ENCODE results near the gene NAA16. TPM values are rescaled to one million over a fixed set of nuclear protein-coding genes. Genes with fewer than 3 reads are reported as not detected.

Gene NAA16
- total and polyA plus RNA-seq, 9 of the 15 experiments (the other 6 are each of a cell fraction or from before 2014, with no cell fraction given) = 3.7 to 18.2 (median 12.0) TPM

DNA sequence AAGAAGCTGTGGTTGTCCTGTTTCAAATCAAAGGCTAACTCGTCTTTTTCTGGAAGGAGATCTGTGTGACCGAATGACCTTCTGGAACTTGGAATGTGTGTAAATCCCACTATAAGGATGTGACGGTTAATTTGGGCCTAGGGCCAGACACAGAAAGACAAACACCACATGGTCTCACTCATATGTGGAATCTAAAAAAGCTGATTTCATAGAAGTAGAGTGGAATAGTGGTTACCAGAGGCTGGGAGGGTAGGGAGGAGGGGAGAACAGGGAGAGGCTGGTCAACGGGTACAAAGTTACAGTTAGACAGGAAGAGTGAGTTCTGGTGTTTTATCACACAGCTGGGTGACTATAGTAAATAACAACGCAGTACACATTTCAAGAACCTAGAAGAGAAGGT, 107.0 kb downstream of the NAA16 start:
- DNase-seq (ENCODE audit: extremely low read depth in 1 of 4, low spot score in 3 of 4) (no peak), FAIRE-seq (no peak), ATAC-seq (no peak)
- Histone ChIP-seq H2AFZ (ENCODE audit: low read depth, low read length) (no peak overlapping the region), H3K9me3 (replicated peaks; ENCODE audit: control insufficient read depth, insufficient read depth, low read depth, low read length) (no peaks in the 10 kb centered on the region), H3K27me3 (ENCODE audit: control insufficient read depth in 2 of 2, insufficient read depth in 2 of 2, low read length in 2 of 2) (no peaks in the 10 kb centered on the region; a peak in 1 of 5 replicates), H3K4me2 (ENCODE audit: insufficient read depth, low read length) (no peak overlapping the region), H3K27ac (ENCODE audit: extremely low read depth, low read depth, low read length) (no peak overlapping the region), H3K9me1 (ENCODE audit: control insufficient read depth, insufficient read depth, low read length) (no peaks in the 10 kb centered on the region), H3K4me3 (no peak overlapping the region), H3K36me3 (ENCODE audit: control insufficient read depth, insufficient read depth, low read length) (no peaks in the 10 kb centered on the region), H3K79me2 (ENCODE audit: control insufficient read depth, insufficient read depth, low read length) (no peaks in the 10 kb centered on the region), H4K20me1 (replicated peaks; ENCODE audit: control insufficient read depth, insufficient read depth, low read length) (no peaks in the 10 kb centered on the region), H3K4me1 (replicated peaks in 1 of 2; ENCODE audit: control insufficient read depth in 2 of 2, insufficient read depth in 2 of 2, low read length in 2 of 2) (no peaks in the 10 kb centered on the region), H3K9ac (ENCODE audit: insufficient read depth in 1 of 2, low read depth in 2 of 2, low read length in 2 of 2) (no peak overlapping the region)
- ChIA-PET CTCF (ENCODE audit: low intra/inter-chr PET ratio) (no interaction called here), POLR2A (interaction anchor here (0.6 kb wide), 1 partner anchor 134 kb away, joined by 3 read pairs; no protein-coding TSS in a partner anchor)
- TF ChIP-seq SIRT6 (IDR thresholded peaks at IDR 0.05; ENCODE audit: low read depth, low read length) (no peak), MAFK (IDR thresholded peaks at IDR 0.05; ENCODE audit: low read length) (no peak), TBL1XR1 (IDR thresholded peaks at IDR 0.05; ENCODE audit: low read length in 2 of 2) (no peak), ZNF134 (CRISPR knock-in tag; conservative IDR thresholded peaks at IDR 0.05) (no peak), ZFP36 (IDR thresholded peaks at IDR 0.05; ENCODE audit: low read depth, low read length, partially characterized antibody) (no peak), SP1 (CRISPR knock-in tag; IDR thresholded peaks at IDR 0.05) (no peak), ZNF551 (CRISPR knock-in tag; IDR thresholded peaks at IDR 0.05) (no peak), KLF13 (tag; IDR thresholded peaks at IDR 0.05; ENCODE audit: borderline replicate concordance, low read depth) (no peak), ZNF778 (CRISPR knock-in tag; IDR thresholded peaks at IDR 0.05) (no peak), FIP1L1 (IDR thresholded peaks at IDR 0.05; ENCODE audit: low read depth, low read length, poor library complexity, severe bottlenecking) (no peak)
- TF ChIP-seq, protein P1, sequence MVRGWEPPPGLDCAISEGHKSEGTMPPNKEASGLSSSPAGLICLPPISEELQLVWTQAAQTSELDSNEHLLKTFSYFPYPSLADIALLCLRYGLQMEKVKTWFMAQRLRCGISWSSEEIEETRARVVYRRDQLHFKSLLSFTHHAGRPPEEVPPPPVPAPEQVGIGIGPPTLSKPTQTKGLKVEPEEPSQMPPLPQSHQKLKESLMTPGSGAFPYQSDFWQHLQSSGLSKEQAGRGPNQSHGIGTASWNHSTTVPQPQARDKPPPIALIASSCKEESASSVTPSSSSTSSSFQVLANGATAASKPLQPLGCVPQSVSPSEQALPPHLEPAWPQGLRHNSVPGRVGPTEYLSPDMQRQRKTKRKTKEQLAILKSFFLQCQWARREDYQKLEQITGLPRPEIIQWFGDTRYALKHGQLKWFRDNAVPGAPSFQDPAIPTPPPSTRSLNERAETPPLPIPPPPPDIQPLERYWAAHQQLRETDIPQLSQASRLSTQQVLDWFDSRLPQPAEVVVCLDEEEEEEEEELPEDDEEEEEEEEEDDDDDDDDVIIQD (CRISPR knock-in tag; IDR thresholded peaks at IDR 0.05) = no peak
- TF ChIP-seq, protein P2, sequence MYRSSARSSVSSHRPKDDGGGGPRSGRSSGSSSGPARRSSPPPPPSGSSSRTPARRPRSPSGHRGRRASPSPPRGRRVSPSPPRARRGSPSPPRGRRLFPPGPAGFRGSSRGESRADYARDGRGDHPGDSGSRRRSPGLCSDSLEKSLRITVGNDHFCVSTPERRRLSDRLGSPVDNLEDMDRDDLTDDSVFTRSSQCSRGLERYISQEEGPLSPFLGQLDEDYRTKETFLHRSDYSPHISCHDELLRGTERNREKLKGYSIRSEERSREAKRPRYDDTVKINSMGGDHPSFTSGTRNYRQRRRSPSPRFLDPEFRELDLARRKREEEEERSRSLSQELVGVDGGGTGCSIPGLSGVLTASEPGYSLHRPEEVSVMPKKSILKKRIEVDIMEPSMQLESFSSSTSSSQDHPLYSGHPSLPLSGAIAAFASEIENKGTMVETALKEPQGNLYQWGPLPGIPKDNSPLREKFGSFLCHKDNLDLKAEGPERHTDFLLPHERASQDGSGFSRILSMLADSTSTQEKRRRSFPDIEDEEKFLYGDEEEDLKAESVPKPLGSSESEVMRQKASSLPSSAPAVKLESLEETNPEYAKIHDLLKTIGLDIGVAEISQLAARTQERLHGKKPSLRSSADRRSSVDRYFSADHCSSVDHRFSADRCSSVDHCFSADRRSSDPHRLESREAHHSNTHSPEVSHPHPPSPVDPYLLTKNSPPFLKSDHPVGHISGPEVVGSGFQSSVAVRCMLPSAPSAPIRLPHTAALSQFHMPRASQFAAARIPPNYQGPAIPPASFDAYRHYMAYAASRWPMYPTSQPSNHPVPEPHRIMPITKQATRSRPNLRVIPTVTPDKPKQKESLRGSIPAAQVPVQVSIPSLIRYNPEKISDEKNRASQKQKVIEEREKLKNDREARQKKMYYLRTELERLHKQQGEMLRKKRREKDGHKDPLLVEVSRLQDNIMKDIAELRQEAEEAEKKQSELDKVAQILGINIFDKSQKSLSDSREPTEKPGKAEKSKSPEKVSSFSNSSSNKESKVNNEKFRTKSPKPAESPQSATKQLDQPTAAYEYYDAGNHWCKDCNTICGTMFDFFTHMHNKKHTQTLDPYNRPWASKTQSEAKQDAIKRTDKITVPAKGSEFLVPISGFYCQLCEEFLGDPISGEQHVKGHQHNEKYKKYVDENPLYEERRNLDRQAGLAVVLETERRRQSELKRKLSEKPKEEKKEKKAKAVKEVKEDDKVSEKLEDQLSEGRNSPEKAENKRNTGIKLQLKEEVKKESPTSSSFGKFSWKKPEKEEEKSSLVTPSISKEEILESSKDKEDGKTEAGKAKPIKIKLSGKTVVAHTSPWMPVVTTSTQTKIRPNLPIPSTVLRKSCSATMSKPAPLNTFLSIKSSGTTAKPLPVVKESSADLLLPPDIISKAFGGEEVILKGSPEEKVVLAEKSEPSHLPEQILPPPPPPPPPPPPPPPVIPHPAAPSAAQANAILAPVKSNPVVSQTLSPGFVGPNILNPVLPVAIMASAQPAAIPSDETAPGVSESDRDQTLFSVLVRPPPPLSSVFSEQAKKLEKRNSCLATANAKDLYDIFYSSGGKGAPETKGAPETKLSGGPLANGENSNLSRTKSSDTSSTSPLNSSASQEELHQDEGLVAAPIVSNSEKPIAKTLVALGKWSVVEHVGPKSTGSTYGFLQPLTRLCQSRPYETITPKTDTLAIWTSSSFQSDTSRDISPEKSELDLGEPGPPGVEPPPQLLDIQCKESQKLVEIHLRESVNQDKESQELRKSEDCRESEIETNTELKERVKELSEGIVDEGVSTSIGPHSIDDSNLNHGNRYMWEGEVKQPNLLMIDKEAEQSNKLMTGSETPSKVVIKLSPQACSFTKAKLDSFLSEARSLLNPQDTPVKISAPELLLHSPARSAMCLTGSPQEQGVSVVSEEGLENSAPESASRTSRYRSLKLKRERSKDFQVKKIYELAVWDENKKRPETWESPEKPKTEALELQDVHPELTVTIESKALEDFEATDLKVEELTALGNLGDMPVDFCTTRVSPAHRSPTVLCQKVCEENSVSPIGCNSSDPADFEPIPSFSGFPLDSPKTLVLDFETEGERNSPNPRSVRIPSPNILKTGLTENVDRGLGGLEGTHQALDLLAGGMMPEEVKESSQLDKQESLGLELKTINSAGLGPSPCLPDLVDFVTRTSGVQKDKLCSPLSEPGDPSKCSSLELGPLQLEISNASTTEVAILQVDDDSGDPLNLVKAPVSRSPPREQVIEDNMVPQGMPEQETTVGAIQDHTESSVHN (IDR thresholded peaks at IDR 0.05; ENCODE audit: borderline replicate concordance in 1 of 2, low read depth in 1 of 2) = no peak
- WGBS (ENCODE audit: insufficient coverage, low coverage, missing lambda C conversion rate) = 0% methylated on average over 5 of the region's 5 CpGs
- BruUV-seq (replicated peaks) = no TSS peak
- in situ Hi-C loops (cut with MboI) (loop anchor here (25.0 kb wide), 1 partner anchor 694 kb away; no protein-coding TSS in a partner anchor), intact Hi-C loops (cut with micrococcal nuclease) (no loop called here)
